Psoas muscle (tissue), 8 donors: ENCODE data around the gene NLE1. TPM values are rescaled to one million over a fixed set of nuclear protein-coding genes. Genes with fewer than 3 reads are reported as not detected.

ENCODE experiments used
- ATAC-seq, 4 donors: fragments of 200-7000 bp; cut with Tn5 transposase; one replicate each; pipeline ENCODE4 v1.9.1; 2020; ENCODE audit warnings: moderate library complexity in 3 of 4, mild to moderate bottlenecking in 2 of 4
- DNase-seq, 2 donors: peaks; one replicate each; pipeline ENCODE4 v3.0.0-alpha.2; 2020
- H3K27ac ChIP-seq: fragments of 200-600 bp; one replicate; pipeline ENCODE4 v1.8.0; 2022
- H3K27me3 ChIP-seq, 3 donors: fragments of 200-600 bp in 1 of 3; one replicate each; pipeline versions ENCODE4 v1.6.1 to v1.8.0; 2013 to 2022; ENCODE audit warnings: low read length in 2 of 3, mild to moderate bottlenecking in 2 of 3, moderate library complexity in 1 of 3; ENCODE audit not compliant: insufficient read depth in 3 of 3
- H3K36me3 ChIP-seq, 2 donors: fragments of 200-600 bp in 1 of 2; one replicate each; pipeline versions ENCODE4 v1.6.1 to v1.8.0; 2013 to 2022; ENCODE audit warnings: low read depth in 1 of 2, mild to moderate bottlenecking in 1 of 2, moderate library complexity in 1 of 2; ENCODE audit not compliant: insufficient read depth in 1 of 2
- H3K4me1 ChIP-seq: fragments of 200-600 bp; one replicate; pipeline ENCODE4 v1.8.0; 2022
- H3K4me3 ChIP-seq: fragments of 200-600 bp; one replicate; pipeline ENCODE4 v1.8.0; 2022; ENCODE audit warnings: mild to moderate bottlenecking
- H3K9me3 ChIP-seq: fragments of 200-600 bp; one replicate; pipeline ENCODE4 v1.8.0; 2022
- WGBS, 3 donors: extraction: QIAGEN DNeasy Blood & Tissue Kit; methylation state at CpG; one replicate each; pipeline versions ENCODE4 v1.1.6 to v1.1.7; 2013; 5-methylcytosine and 5-hydroxymethylcytosine counted together
- intact Hi-C, 2 donors: fragments of 100-400 bp; cut with DNase I; formaldehyde crosslinking; loops; one replicate each; pipeline versions ENCODE4 v1.11.0 to v1.14.2; 2022
- polyA plus RNA-seq, 3 donors: library from polyadenylated mRNA; stranded (reverse); fragments of 200-250 nt; gene quantifications; one replicate each; pipeline ENCODE4 v1.2.3, GENCODE V29; 2013
- total RNA-seq, 4 donors: library from RNA; stranded (reverse); fragmentation: NEBNext Ultra II Directional in 2 of 4; extraction: Animal tissue kit (Norgen Biotek cat#: 25700) in 2 of 4; gene quantifications; one replicate each; pipeline versions ENCODE4 v1.2.1 to v1.2.4, GENCODE V29; 2021 to 2023
- TF ChIP-seq, protein P1 (sequence below): fragments of 200-600 bp; IDR thresholded peaks from one replicate; pipeline ENCODE4 v1.8.0; 2022; ENCODE audit warnings: antibody characterized with exemption
- donor health status: healthy with polysubstance abuse.
- donor health status: DM: no; HTN: no; CAD: no; lungs with moderate emphysema.
- donor health status: Bipolar disorder and iron deficiency.
- donor health status: healthy.
- donor health status: DM: yes; HTN: yes; CAD: no.
- donor health status: DM: no; HTN: no; CAD: no.
- donor health status: DM: no; HTN: no; CAD: no.
- donor health status: DM: yes; HTN: yes; CAD: no.

Gene NLE1
- total and polyA plus RNA-seq, 7 donors = 9.1 to 15.6 (median 10.4) TPM

DNA sequence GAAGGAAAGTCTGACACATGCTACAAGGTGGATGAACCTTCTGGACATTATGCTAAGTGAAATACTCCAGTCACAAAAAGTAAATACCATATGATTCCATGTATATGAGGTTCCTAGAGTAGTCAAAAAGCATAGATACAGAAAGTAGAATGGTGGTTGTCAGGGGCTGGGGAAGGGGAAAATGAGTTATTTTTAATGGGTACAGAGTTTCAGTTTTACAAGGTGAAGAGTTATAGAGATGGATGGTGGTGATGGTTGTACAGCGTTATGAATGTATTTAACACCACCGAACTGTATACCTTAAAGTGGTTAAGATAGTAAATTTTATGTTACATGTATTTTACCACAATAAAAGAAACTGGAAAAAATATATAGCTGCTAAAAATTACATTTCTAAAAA, 40.4 kb downstream of the NLE1 start:
- DNase-seq (no peak), ATAC-seq (no peak)
- TF ChIP-seq, protein P1, sequence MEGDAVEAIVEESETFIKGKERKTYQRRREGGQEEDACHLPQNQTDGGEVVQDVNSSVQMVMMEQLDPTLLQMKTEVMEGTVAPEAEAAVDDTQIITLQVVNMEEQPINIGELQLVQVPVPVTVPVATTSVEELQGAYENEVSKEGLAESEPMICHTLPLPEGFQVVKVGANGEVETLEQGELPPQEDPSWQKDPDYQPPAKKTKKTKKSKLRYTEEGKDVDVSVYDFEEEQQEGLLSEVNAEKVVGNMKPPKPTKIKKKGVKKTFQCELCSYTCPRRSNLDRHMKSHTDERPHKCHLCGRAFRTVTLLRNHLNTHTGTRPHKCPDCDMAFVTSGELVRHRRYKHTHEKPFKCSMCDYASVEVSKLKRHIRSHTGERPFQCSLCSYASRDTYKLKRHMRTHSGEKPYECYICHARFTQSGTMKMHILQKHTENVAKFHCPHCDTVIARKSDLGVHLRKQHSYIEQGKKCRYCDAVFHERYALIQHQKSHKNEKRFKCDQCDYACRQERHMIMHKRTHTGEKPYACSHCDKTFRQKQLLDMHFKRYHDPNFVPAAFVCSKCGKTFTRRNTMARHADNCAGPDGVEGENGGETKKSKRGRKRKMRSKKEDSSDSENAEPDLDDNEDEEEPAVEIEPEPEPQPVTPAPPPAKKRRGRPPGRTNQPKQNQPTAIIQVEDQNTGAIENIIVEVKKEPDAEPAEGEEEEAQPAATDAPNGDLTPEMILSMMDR = no peak
- Histone ChIP-seq H3K27me3 (no peaks in the 10 kb centered on the region), H3K27ac (no peak overlapping the region), H3K4me1 (no peaks in the 10 kb centered on the region), H3K36me3 (peaks cover 0 to 48% of the 10 kb centered on the region in 2 donors), H3K9me3 (no peaks in the 10 kb centered on the region), H3K4me3 (no peak overlapping the region)
- intact Hi-C loops = no loop called here
- 94 to 99% (median 97%) methylated on average over 2 of the region's 2 CpGs for WGBS, 3 donors

DNA sequence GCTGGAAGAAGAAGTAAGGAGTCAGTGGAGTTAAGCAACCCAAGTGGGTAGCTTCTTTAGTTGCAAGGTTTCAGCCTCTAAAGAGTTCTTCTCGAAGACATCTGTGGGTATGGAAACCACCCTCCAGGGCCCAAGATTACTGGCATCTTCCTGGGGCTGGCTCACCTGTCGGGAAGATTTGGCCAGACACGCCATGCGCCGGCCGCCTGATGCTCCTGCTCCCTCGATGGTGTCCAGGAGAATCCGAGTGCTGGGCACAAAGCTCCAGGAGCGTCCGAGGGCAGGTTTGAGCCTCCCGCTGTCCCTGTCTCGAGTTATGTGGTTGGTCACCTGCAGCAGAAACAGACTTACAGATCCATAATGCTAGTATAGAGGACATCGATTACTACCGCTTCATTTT, 41.1 kb downstream of the NLE1 start:
- WGBS, 3 donors = 94 to 95% (median 95%) methylated on average over 14 of the region's 14 CpGs

DNA sequence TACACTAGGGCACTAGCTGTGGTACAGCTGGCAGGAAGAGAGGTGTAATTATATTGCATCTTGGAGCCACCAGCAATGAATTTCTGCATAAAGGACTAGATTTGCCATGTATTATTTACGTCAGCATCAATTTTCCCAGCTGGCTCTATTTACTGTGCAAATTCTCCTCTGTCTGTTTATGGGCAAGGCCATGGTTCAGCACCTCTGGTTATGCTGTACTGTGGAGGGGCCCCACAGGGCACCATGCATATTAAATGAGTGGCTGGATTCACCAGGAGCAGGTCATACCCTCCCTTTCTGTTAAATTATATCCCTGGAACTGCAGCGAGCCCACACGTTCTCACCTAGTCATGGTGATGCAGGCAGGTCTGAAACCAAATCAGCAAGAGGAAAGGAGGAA, 42.2 kb downstream of the NLE1 start:
- TF ChIP-seq, protein P1 = no peak
- H3K9me3 ChIP-seq = no peaks in the 10 kb centered on the region
- H3K27me3 ChIP-seq = no peaks in the 10 kb centered on the region
- ATAC-seq = no peak
- peaks cover 0 to 39% of the 10 kb centered on the region in 2 donors for H3K36me3 ChIP-seq
- WGBS, 3 donors = 85 to 90% (median 90%) methylated on average over 3 of the region's 3 CpGs
- no peak overlapping the region for H3K4me3 ChIP-seq
- H3K4me1 ChIP-seq = no peaks in the 10 kb centered on the region
- H3K27ac ChIP-seq = no peak overlapping the region
- intact Hi-C loops = no loop called here
- no peak for DNase-seq

More for the DNA sequence above, 41.1 kb downstream of the NLE1 start:
- H3K4me1 ChIP-seq = no peaks in the 10 kb centered on the region
- ATAC-seq (no peak), DNase-seq (no peak)
- TF ChIP-seq, protein P1 = no peak
- H3K27me3 ChIP-seq = no peaks in the 10 kb centered on the region
- H3K9me3 ChIP-seq = no peaks in the 10 kb centered on the region
- no peak overlapping the region for H3K27ac ChIP-seq
- H3K36me3 ChIP-seq = peaks cover 0 to 44% of the 10 kb centered on the region in 2 donors
- H3K4me3 ChIP-seq = no peak overlapping the region
- intact Hi-C loops = no loop called here

DNA sequence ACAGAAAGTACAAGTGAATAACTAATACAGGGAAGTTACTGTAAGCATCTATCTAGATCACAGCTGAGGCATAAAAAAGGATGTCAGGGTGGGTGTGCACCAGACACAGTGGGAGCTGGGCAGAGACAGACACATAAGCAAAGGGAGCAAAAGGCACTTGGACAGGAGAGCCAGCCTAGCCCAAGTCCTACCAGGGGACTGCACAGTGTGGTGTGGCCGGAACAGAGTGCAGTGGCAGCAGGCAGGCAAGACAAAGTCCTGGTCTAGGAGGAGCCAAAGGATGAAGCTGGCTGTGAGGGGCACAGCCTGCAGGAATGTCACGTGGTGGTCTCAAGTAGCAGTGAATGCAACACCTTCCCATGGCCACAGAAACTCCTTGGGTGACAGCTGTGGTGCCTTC, 44.3 kb downstream of the NLE1 start:
- intact Hi-C loops = no loop called here
- Histone ChIP-seq H3K27me3 (no peaks in the 10 kb centered on the region), H3K27ac (no peak overlapping the region), H3K4me1 (no peaks in the 10 kb centered on the region), H3K36me3 (peaks cover 0 to 32% of the 10 kb centered on the region in 2 donors), H3K4me3 (no peak overlapping the region), H3K9me3 (no peaks in the 10 kb centered on the region)
- TF ChIP-seq, protein P1 = no peak
- no peak for DNase-seq
- no peak for ATAC-seq
- WGBS, 3 donors = 76 to 82% (median 78%) methylated on average over 2 of the region's 2 CpGs

DNA sequence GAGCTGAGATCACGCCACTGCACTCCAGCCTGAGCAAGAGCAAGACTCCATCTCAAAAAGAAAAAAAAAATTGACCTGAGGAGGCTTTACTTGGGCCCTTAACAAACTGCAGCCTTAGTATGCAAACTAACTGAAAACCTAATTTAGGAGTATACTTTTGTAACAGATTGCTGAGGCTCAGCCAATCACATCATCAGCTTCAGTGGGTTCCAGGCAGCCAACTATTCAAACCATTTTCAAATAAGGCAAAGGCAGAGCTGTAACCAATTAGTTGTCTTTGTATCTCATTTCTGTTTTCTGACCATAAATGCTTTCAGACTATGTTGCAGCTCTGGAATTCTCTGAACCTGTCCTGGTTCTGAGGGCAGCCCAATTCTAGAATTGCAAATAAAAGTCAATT, 46.4 kb downstream of the NLE1 start:
- TF ChIP-seq, protein P1 = no peak
- 100% methylated on average over 1 of the region's 1 CpG for WGBS, 3 donors
- intact Hi-C loops = no loop called here
- H3K27ac ChIP-seq = no peak overlapping the region
- peaks cover 0 to 12% of the 10 kb centered on the region in 2 donors for H3K36me3 ChIP-seq
- no peak for ATAC-seq
- H3K27me3 ChIP-seq = no peaks in the 10 kb centered on the region
- no peaks in the 10 kb centered on the region for H3K4me1 ChIP-seq
- DNase-seq = no peak
- no peak overlapping the region for H3K4me3 ChIP-seq
- H3K9me3 ChIP-seq = no peaks in the 10 kb centered on the region
